Endometrial microvascular endothelial cells (primary cell): Measurements from ENCODE around the gene SH3RF3. TPM values are rescaled to one million over a fixed set of nuclear protein-coding genes. Genes with fewer than 3 reads are reported as not detected.

Experiments
- in situ Hi-C: cut with HindIII; loops from 2 replicates; pipeline ENCODE4 v1.10.0; 2017; ENCODE audit warnings: low sequenced_read_pairs, low pct_unique_long_range_greater_than_20kb; ENCODE audit errors: inconsistent ontology term
- total RNA-seq: library from RNA; depleted of rRNA; stranded (reverse); fragments of >200 nt; gene quantifications from one replicate; pipeline ENCODE4 v1.2.3, GENCODE V29; 2015; ENCODE audit errors: inconsistent ontology term

Gene SH3RF3
- total RNA-seq, 1 donor from 2014 or later: 11.7 TPM

GRCh38 chr2:109383505-109384307 is 254.7 kb downstream of the SH3RF3 start:
- in situ Hi-C loops: no loop called here

- in situ Hi-C loops: no loop called here
Observed at GRCh38 chr2:109384308-109385271, 255.6 kb downstream of the SH3RF3 start.

- in situ Hi-C loops: no loop called here
Observed at GRCh38 chr2:109385506-109385905, 256.5 kb downstream of the SH3RF3 start.

- in situ Hi-C loops: no loop called here
Observed at GRCh38 chr2:109386004-109386695, 257.1 kb downstream of the SH3RF3 start.

GRCh38 chr2:109387221-109387735 is 258.3 kb downstream of the SH3RF3 start:
- in situ Hi-C loops: no loop called here

- in situ Hi-C loops: no loop called here
Observed at GRCh38 chr2:109387778-109388469, 258.9 kb downstream of the SH3RF3 start.

- in situ Hi-C loops: no loop called here
Observed at GRCh38 chr2:109391243-109391642, 262.2 kb downstream of the SH3RF3 start.

GRCh38 chr2:109392140-109392539 is 263.1 kb downstream of the SH3RF3 start:
- in situ Hi-C loops: no loop called here

- in situ Hi-C loops: no loop called here
Observed at GRCh38 chr2:109392816-109393661, 264.0 kb downstream of the SH3RF3 start.

GRCh38 chr2:109393662-109393972 is 264.6 kb downstream of the SH3RF3 start:
- in situ Hi-C loops: no loop called here

GRCh38 chr2:109395494-109396201 is 266.6 kb downstream of the SH3RF3 start:
- in situ Hi-C loops: no loop called here

GRCh38 chr2:109396202-109397180 is 267.5 kb downstream of the SH3RF3 start:
- in situ Hi-C loops: no loop called here

GRCh38 chr2:109397893-109398292 is 268.9 kb downstream of the SH3RF3 start:
- in situ Hi-C loops: no loop called here

- in situ Hi-C loops: no loop called here
Observed at GRCh38 chr2:109398366-109399015, 269.5 kb downstream of the SH3RF3 start.

GRCh38 chr2:109399066-109399465 is 270.1 kb downstream of the SH3RF3 start:
- in situ Hi-C loops: no loop called here

- in situ Hi-C loops: no loop called here
Observed at GRCh38 chr2:109400102-109400501, 271.1 kb downstream of the SH3RF3 start.
